ENCODE data around the gene HABP4. TPM values are rescaled to one million over a fixed set of nuclear protein-coding genes. Genes with fewer than 3 reads are reported as not detected.

Gene HABP4
- total and polyA plus RNA-seq, 2 of the 4 experiments (the other 2 are of a cell fraction), result 5.2 to 10.6 TPM

GRCh38 chr9:96448546-96449170 is 1.3 kb upstream of the HABP4 start:
- H3K36me3 ChIP-seq (ENCODE audit: control insufficient read depth, insufficient read depth, low read length), result no peaks in the 10 kb centered on the region
- ATAC-seq (ENCODE audit: low read depth) (no peak), DNase-seq (no peak)
- no peak overlapping the region for H3K23ac ChIP-seq (ENCODE audit: low read depth, low read length)
- dilution Hi-C loops (cut with HindIII; ENCODE audit: low sequenced_read_pairs, unreplicated experiment) (no loop called here), in situ Hi-C loops (cut with MboI; ENCODE audit: low sequenced_read_pairs) (no loop called here), intact Hi-C loops (cut with micrococcal nuclease) (no loop called here)
- no peak overlapping the region for H2AK5ac ChIP-seq (ENCODE audit: low read depth, low read length)
- H4K8ac ChIP-seq (ENCODE audit: low read depth in 2 of 2, low read length in 2 of 2), result no peak overlapping the region
- H3K4ac ChIP-seq (ENCODE audit: low read depth, low read length), result no peak overlapping the region
- peaks cover 6% of the 10 kb centered on the region; the same call in 1 of the 2 replicates for H4K20me1 ChIP-seq (ENCODE audit: insufficient read depth, low read length)
- TF ChIP-seq FOS (IDR thresholded peaks at IDR 0.05; ENCODE audit: low read depth, low read length), result no peak
- no peak for TF ChIP-seq RCOR1 (IDR thresholded peaks at IDR 0.05; ENCODE audit: insufficient replicate concordance, low read length)
- no peak for TF ChIP-seq SMC3 (IDR thresholded peaks at IDR 0.05; ENCODE audit: low read depth, low read length)
- TF ChIP-seq RFX5 (IDR thresholded peaks at IDR 0.05; ENCODE audit: low read depth, low read length), result no peak
- no peak for TF ChIP-seq POLR2A (IDR thresholded peaks at IDR 0.05; ENCODE audit: low read depth, low read length)
- no peak for TF ChIP-seq CEBPB (IDR thresholded peaks at IDR 0.05; ENCODE audit: low read depth, low read length)
- TF ChIP-seq MAZ (IDR thresholded peaks at IDR 0.05; ENCODE audit: borderline replicate concordance, low read depth, low read length), result no peak
- TF ChIP-seq CHD1 (IDR thresholded peaks at IDR 0.05; ENCODE audit: low read depth, low read length), result no peak
- TF ChIP-seq USF2 (IDR thresholded peaks at IDR 0.05; ENCODE audit: low read depth, low read length), result no peak
- TF ChIP-seq NFE2L2 (IDR thresholded peaks at IDR 0.05; ENCODE audit: low read depth, low read length), result no peak
- TF ChIP-seq MAFK (IDR thresholded peaks at IDR 0.05; ENCODE audit: low read depth, low read length), result no peak
- TF ChIP-seq RAD21 (IDR thresholded peaks at IDR 0.05; ENCODE audit: low read length), result no peak
- TF ChIP-seq BHLHE40 (IDR thresholded peaks at IDR 0.05; ENCODE audit: low read depth, low read length), result no peak
- H4K91ac ChIP-seq (ENCODE audit: insufficient read depth, low read depth, low read length), result no peak overlapping the region; the same call in 1 of the 2 replicates
- H2AFZ ChIP-seq (replicated peaks; ENCODE audit: low read length, poor library complexity), result no peak overlapping the region
- H3K4me2 ChIP-seq (ENCODE audit: low read depth, low read length), result no peak overlapping the region
- H3K4me1 ChIP-seq (ENCODE audit: control insufficient read depth, insufficient read depth, low read length), result peaks cover 5% of the 10 kb centered on the region; the same call in 1 of the 2 replicates
- no TSS peak for BruUV-seq (replicated peaks)
- no peak overlapping the region for H2BK5ac ChIP-seq (ENCODE audit: low read depth, low read length, poor library complexity, severe bottlenecking)
- H3K14ac ChIP-seq (replicated peaks; ENCODE audit: low read depth, low read length), result no peak overlapping the region
- H2BK15ac ChIP-seq (ENCODE audit: low read depth, low read length), result no peak overlapping the region
- no peak overlapping the region for H2BK20ac ChIP-seq (ENCODE audit: low read depth, low read length)
- H4K5ac ChIP-seq (ENCODE audit: low read depth, low read length), result no peak overlapping the region
- H3K4me3 ChIP-seq (ENCODE audit: insufficient read depth, low read depth, low read length), result no peak overlapping the region
- WGBS, 2 experiments (ENCODE audit: extremely low coverage in 2 of 2, insufficient read length in 1 of 2), result 93% methylated on average over 6 of the region's 11 CpGs; no CpG with 5 or more reads in 1 of the 2 experiments
- no peak overlapping the region for H2AK9ac ChIP-seq (replicated peaks; ENCODE audit: low read depth, low read length, poor library complexity)
- H3K9me1 ChIP-seq (ENCODE audit: insufficient read depth, low read length), result peaks cover 10% of the 10 kb centered on the region
- H3K56ac ChIP-seq (ENCODE audit: extremely low read depth, insufficient read depth, low read length), result no peak overlapping the region
- H3K27me3 ChIP-seq (ENCODE audit: control insufficient read depth, insufficient read depth, low read length), result no peaks in the 10 kb centered on the region
- no peak overlapping the region for H3K18ac ChIP-seq (ENCODE audit: low read depth, low read length)
- H3K9ac ChIP-seq (ENCODE audit: low read depth, low read length), result no peak overlapping the region
- no peak overlapping the region for H2BK120ac ChIP-seq (ENCODE audit: low read depth, low read length)
- H3K27ac ChIP-seq (ENCODE audit: insufficient read depth, low read length), result no peak overlapping the region
- H3K79me1 ChIP-seq (ENCODE audit: low read depth in 1 of 2, low read length in 2 of 2), result peaks cover 5 to 25% of the 10 kb centered on the region in 2 experiments; a peak in 3 of 4 replicates
- POLR2A ChIA-PET (ENCODE audit: unreplicated experiment), result no interaction called here
- no peaks in the 10 kb centered on the region for H3K9me3 ChIP-seq (ENCODE audit: control insufficient read depth, insufficient read depth, low read length)
- CTCF ChIA-PET, result no interaction called here
